Measurements from ENCODE around the gene ADAD2.
A peak's percentile ranks its signal among the peaks of the same experiment; 100 is the strongest.

ADAD2 gene

GRCh38 chr16:84175350-84176081 lies 15.4 kb upstream of the ADAD2 start:
- ATAC-seq, result peak; percentile 96
- no peak for TF ChIP-seq SNAI2 (CRISPR knock-in tag; IDR thresholded peaks at IDR 0.05)
- no peak for TF ChIP-seq PPARA (CRISPR knock-in tag; IDR thresholded peaks at IDR 0.05; ENCODE audit: borderline replicate concordance)
- no peak for TF ChIP-seq CREB5 (CRISPR knock-in tag; IDR thresholded peaks at IDR 0.05; ENCODE audit: low read depth)
- TF ChIP-seq GLIS3 (CRISPR knock-in tag; IDR thresholded peaks at IDR 0.05), result no peak

GRCh38 chr16:84176192-84177053 lies 14.5 kb upstream of the ADAD2 start:
- no peak for TF ChIP-seq SNAI2 (CRISPR knock-in tag; IDR thresholded peaks at IDR 0.05)
- no peak for TF ChIP-seq ARNTL (CRISPR knock-in tag; IDR thresholded peaks at IDR 0.05; ENCODE audit: borderline replicate concordance, low read depth)
- no peak for TF ChIP-seq PATZ1 (CRISPR knock-in tag; IDR thresholded peaks at IDR 0.05; ENCODE audit: borderline replicate concordance)
- no peak for TF ChIP-seq ZFP30 (CRISPR knock-in tag; IDR thresholded peaks at IDR 0.05)
- no peak for TF ChIP-seq CSDC2 (CRISPR knock-in tag; IDR thresholded peaks at IDR 0.05)
- no peak for TF ChIP-seq ZFP3 (CRISPR knock-in tag; IDR thresholded peaks at IDR 0.05)
- TF ChIP-seq ZNF8 (CRISPR knock-in tag; IDR thresholded peaks at IDR 0.05), result no peak
- no peak for TF ChIP-seq BACH2 (CRISPR knock-in tag; IDR thresholded peaks at IDR 0.05; ENCODE audit: borderline replicate concordance)
- no peak for TF ChIP-seq ESRRG (CRISPR knock-in tag; IDR thresholded peaks at IDR 0.05)
- no peak for TF ChIP-seq PPARA (CRISPR knock-in tag; IDR thresholded peaks at IDR 0.05; ENCODE audit: borderline replicate concordance)
- TF ChIP-seq CSRNP3 (CRISPR knock-in tag; IDR thresholded peaks at IDR 0.05), result no peak
- TF ChIP-seq POU6F1 (CRISPR knock-in tag; IDR thresholded peaks at IDR 0.05; ENCODE audit: borderline replicate concordance, low read depth), result no peak
- TF ChIP-seq ZC3H10 (CRISPR knock-in tag; IDR thresholded peaks at IDR 0.05), result no peak
- no peak for TF ChIP-seq OSR1 (CRISPR knock-in tag; IDR thresholded peaks at IDR 0.05)
- TF ChIP-seq TCF4 (CRISPR knock-in tag; IDR thresholded peaks at IDR 0.05; ENCODE audit: borderline replicate concordance), result no peak
- no peak for TF ChIP-seq ISL1 (CRISPR knock-in tag; IDR thresholded peaks at IDR 0.05)
- TF ChIP-seq GLIS3 (CRISPR knock-in tag; IDR thresholded peaks at IDR 0.05), result no peak
- no peak for TF ChIP-seq RARB (CRISPR knock-in tag; IDR thresholded peaks at IDR 0.05)
- TF ChIP-seq CREB5 (CRISPR knock-in tag; IDR thresholded peaks at IDR 0.05; ENCODE audit: low read depth), result no peak
- TF ChIP-seq ZNF565 (CRISPR knock-in tag; conservative IDR thresholded peaks at IDR 0.05; ENCODE audit: low read depth), result no peak
- peak; percentile 4 for ATAC-seq

GRCh38 chr16:84177741-84178073 lies 13.2 kb upstream of the ADAD2 start:
- no peak; the same call in 2 of the 3 replicates for ATAC-seq
- TF ChIP-seq BACH2 (CRISPR knock-in tag; IDR thresholded peaks at IDR 0.05; ENCODE audit: borderline replicate concordance) (no peak), CSRNP3 (CRISPR knock-in tag; IDR thresholded peaks at IDR 0.05) (no peak), ZC3H10 (CRISPR knock-in tag; IDR thresholded peaks at IDR 0.05) (no peak), ISL1 (CRISPR knock-in tag; IDR thresholded peaks at IDR 0.05) (no peak), TSHZ2 (CRISPR knock-in tag; IDR thresholded peaks at IDR 0.05) (no peak), PPARA (CRISPR knock-in tag; IDR thresholded peaks at IDR 0.05; ENCODE audit: borderline replicate concordance) (no peak), POU6F1 (CRISPR knock-in tag; IDR thresholded peaks at IDR 0.05; ENCODE audit: borderline replicate concordance, low read depth) (no peak), ZNF8 (CRISPR knock-in tag; IDR thresholded peaks at IDR 0.05) (no peak), GLIS3 (CRISPR knock-in tag; IDR thresholded peaks at IDR 0.05) (no peak)
